IPS-18c (cell line): Measurements from ENCODE around the gene C20orf202.

ENCODE experiments used
- H3K4me3 ChIP-seq: 2 replicates; pipeline ENCODE4 v1.7.0; 2013; ENCODE audit warnings: low read depth, mild to moderate bottlenecking, low read length, moderate library complexity; ENCODE audit not compliant: insufficient read depth
- H3K9me3 ChIP-seq: one replicate; pipeline ENCODE4 v1.6.1; 2013; ENCODE audit warnings: mild to moderate bottlenecking, low read length, moderate library complexity; ENCODE audit not compliant: control insufficient read depth, insufficient read depth

Gene C20orf202

GRCh38 chr20:1178623-1179022 lies 24.6 kb upstream of the C20orf202 start:
- H3K4me3 ChIP-seq = no peak overlapping the region

DNA sequence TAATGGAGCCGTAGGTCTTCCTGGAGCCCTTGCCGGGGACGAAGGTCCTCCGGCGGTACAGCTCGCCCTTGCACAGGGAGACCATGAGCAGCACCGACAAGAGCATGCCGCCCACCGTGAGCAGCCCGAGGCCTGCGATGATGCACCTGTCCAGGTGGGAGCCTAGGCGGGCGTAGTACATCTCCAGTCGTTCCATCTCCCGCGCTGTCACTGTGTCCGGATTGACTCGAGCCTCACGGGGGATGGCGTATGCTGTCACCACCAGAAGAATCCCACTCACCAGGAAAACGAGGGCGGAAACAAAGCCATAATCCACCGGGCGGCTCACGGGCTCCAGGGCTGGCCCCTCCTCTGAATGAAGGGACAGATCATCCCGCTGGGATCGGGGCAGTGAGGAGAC lies 22.3 kb upstream of the C20orf202 start:
- Histone ChIP-seq H3K4me3 (no peak overlapping the region), H3K9me3 (no peaks in the 10 kb centered on the region)

More at GRCh38 chr20:1178623-1179022, 24.6 kb upstream of the C20orf202 start:
- no peaks in the 10 kb centered on the region for H3K9me3 ChIP-seq

- Histone ChIP-seq H3K4me3 (no peak overlapping the region), H3K9me3 (no peaks in the 10 kb centered on the region)
Observed at GRCh38 chr20:1182106-1182505, 21.1 kb upstream of the C20orf202 start.

DNA sequence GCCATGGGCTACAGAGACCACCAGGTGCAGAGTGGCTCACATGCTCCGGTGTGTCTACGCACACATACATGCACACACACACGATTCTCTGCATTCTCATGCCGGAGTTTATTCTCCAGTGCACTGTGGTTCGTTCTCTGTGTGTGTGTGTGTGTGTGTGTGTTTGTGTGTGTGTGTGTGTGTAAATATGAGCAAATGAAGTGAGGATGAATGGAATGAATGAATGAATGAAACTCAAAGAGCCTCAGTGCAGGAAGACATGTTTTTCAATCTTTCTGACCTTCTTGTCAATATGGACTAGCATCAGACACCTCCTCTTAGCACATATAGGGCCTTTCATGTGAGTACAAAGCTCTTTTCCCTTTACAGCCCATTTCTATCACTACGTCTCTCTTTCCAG lies 20.1 kb upstream of the C20orf202 start:
- no peak overlapping the region for H3K4me3 ChIP-seq
- H3K9me3 ChIP-seq = no peaks in the 10 kb centered on the region

DNA sequence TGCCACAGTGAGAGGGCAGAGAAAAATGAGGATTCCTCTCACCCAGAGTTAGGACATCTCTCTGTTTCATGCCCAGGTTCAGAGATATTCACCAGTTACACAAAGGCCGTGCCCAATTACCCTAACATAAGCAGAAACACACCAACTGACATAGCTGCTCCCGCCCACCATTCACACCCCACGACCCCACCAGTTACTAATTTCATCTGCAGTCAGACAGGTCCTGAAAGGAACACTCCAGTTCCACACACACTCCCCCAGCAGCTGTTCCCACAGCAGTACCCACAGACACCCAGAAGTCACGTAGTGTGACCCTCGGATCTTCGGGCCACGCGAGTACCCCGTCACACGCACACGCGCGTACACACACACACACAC lies 19.0 kb upstream of the C20orf202 start:
- Histone ChIP-seq H3K9me3 (no peaks in the 10 kb centered on the region), H3K4me3 (peak overlapping the region; percentile 61; the same call in 1 of the 2 replicates)

DNA sequence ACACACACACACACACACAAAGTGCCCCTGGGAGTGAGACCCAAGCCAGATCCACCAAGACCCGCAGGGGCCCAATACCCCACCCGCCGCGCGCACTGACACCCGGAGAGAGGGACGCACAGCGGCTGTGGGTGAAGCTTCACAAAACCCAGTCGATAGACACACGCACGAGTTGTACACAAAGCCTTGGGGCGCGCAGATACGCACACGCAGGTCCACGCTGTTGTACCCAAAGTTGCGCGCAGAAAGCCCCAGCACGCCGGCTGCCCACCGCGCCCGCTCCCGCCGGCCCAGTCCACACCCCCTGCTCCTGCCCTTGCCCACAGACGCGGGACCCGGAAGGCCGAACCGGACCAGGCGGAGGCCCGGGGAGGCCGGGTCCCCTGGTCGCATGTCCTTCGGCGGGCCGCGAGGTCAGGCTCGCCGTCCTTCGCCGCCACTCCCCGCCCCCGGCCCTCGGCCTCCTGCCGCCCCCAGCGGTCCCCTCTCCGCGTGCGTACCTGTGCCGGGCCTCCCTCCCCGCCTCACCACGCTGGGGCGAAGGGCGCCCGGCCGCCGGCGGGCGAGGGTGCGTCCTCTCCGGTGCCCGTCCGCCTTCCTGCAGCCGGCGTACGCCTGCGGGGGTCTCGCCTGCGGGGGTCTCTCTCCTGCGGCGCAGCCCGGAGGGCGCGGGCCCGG lies 18.5 kb upstream of the C20orf202 start, which contains the start of gene TMEM74B:
TMEM74B (minus strand) TSS at position 344 of the 678 bp plus-strand sequence. CDS start 1,180 bp downstream, outside the sequence.
- Histone ChIP-seq H3K9me3 (no peaks in the 10 kb centered on the region), H3K4me3 (peak within 1 kb of the TSS; percentile 61)

DNA sequence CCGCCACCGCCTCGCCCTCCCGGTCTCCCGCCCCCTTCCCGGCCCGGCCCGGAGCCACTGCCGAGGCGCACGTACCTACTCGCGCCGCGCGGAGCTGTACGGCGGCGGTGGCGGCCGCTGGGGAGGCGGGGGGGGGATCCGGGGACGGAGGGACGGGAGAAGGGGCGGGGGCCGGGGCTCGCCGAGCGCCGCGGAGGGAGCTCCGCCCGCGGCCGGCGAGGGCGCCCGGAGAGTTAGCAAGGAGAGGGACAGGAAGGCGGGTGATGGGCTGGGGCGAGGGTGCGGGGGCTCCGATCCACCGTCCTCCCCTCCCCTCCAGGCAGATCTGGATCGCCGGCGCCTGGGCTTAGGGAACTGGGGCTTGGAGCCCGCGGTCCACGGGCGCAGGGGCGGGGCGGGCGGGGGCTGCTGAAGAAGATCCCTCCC lies 17.9 kb upstream of the C20orf202 start:
- Histone ChIP-seq H3K4me3 (peak overlapping the region; percentile 61), H3K9me3 (no peaks in the 10 kb centered on the region)

DNA sequence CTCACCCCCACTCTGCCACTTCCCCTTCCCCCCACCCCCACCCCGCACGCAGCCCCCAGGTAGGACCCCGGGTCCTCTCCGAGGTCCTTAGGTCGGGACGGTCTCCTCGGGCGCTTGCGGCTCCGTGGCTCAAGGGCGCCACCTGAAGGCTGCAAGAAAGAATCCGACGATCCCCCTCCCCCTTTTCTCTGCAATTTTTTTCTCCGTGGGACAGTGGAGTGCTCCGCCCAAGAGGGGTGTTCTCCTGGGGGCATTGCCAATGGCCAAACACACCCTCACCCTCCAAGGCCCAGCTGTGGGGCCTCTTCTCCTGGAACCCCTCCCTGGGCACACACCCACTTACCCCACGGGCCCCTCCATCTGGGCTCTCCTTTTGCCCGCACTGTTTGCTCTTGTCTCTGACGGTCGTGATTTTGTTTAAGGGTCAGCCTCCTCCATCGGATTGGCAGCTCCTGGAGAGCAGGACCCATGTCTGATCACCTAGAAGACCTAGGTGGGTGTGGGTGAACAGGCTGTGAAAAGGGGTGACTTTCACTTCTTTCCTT lies 17.4 kb upstream of the C20orf202 start:
- Histone ChIP-seq H3K4me3 (peak overlapping the region; percentile 61), H3K9me3 (no peaks in the 10 kb centered on the region)

- H3K9me3 ChIP-seq = no peaks in the 10 kb centered on the region
Observed at GRCh38 chr20:1186367-1186991, 16.8 kb upstream of the C20orf202 start.

DNA sequence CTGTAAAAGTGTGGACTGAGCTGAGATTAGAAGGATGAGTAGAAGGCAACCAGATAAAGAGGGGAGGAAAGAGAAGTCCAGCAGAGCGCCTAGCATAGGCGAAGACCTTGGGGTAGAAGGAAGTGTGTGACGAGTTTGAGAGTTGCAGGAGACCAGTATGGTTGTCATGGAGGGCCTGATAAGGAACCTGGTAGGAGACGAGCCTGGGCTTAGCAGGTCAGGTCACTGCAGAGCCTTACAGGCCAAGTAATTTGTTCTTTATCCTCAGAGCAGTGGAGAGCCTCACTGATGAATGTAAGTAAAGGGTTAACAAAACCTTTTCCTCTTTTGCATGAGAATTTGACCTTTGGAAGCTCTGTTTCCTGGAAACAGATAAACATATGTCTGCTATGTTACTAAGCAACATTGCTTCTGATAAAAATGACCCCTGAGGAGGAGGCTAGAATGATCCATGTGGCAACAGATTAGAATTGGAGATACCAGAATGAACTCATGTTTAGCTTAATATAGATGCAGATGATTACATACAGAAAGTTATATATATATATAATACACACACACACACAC lies 15.6 kb upstream of the C20orf202 start:
- Histone ChIP-seq H3K9me3 (no peaks in the 10 kb centered on the region), H3K4me3 (no peak overlapping the region)

More at GRCh38 chr20:1186367-1186991, 16.8 kb upstream of the C20orf202 start:
- H3K4me3 ChIP-seq = no peak overlapping the region; the same call in 1 of the 2 replicates

- Histone ChIP-seq H3K4me3 (no peak overlapping the region), H3K9me3 (no peaks in the 10 kb centered on the region)
Observed at GRCh38 chr20:1188347-1188746, 14.9 kb upstream of the C20orf202 start.

- H3K9me3 ChIP-seq = no peaks in the 10 kb centered on the region
Observed at GRCh38 chr20:1189827-1190226, 13.4 kb upstream of the C20orf202 start.

GRCh38 chr20:1190847-1191246 lies 12.4 kb upstream of the C20orf202 start:
- no peak overlapping the region for H3K4me3 ChIP-seq
- H3K9me3 ChIP-seq = no peaks in the 10 kb centered on the region

More at GRCh38 chr20:1189827-1190226, 13.4 kb upstream of the C20orf202 start:
- no peak overlapping the region for H3K4me3 ChIP-seq

- no peaks in the 10 kb centered on the region for H3K9me3 ChIP-seq
- H3K4me3 ChIP-seq = no peak overlapping the region
Observed at GRCh38 chr20:1191299-1191698, 12.0 kb upstream of the C20orf202 start.

- H3K9me3 ChIP-seq = no peaks in the 10 kb centered on the region
- H3K4me3 ChIP-seq = no peak overlapping the region
Observed at GRCh38 chr20:1195226-1195625, 8.0 kb upstream of the C20orf202 start.

DNA sequence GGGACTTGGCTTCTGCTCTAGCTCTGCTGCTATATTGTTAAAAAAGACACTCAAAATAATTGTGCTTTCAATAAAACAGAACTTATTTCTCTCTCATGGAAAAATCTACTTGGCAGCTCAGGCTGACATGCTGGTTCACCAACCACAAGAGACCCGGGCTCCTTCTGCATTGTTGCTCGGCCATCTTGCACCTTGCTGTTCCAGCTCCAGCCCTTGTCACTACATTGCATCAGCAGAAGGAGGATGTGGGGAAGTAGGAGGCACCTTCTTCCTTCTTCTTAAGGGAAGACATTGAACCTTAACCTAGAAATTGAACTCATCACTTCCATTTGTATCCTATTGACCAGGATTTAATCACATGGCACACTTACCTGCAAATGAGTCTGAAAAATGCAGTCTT lies 6.6 kb upstream of the C20orf202 start:
- H3K4me3 ChIP-seq = no peak overlapping the region

DNA sequence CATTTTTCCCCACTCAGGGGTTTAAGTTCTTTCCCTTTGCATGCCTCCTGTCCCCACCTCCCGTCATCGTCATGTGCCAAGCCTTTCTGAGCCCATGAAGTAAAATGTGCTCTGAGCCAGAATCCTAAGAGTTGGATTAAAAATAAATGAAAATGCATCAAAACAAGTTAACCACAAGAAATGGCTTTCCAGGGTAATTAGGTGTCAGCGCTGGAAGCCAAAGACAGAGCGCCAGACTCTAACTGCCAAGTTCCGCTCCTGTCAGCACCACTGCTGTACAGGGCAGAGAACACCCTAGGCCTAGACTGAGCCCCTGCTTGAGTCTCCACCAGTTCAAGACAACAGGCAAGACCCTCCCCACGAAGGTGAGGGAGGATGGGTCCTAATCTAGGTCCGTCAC lies 5.5 kb upstream of the C20orf202 start:
- no peaks in the 10 kb centered on the region for H3K9me3 ChIP-seq

More for the DNA sequence above, 6.6 kb upstream of the C20orf202 start:
- H3K9me3 ChIP-seq = no peaks in the 10 kb centered on the region

DNA sequence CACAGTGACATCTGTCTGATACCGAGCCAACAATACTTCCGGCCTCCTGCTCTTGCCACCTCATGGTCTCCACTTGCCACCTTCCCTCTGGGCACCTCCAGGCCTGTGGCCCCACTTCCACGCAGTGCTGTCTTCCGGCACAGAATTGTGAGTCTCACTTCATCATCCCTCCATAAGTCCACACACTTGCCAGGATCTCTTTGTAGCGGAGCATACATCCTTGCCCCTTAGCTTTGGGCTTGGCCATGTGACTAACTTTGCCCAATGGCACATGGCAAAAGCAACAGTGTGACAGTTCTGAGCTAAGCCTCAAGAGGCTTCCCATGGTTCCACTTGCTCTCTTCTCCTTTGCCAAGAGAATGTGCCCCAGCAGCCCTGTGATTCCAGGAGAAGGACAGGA lies 4.5 kb upstream of the C20orf202 start:
- Histone ChIP-seq H3K4me3 (no peak overlapping the region), H3K9me3 (no peaks in the 10 kb centered on the region)

More for the DNA sequence above, 5.5 kb upstream of the C20orf202 start:
- no peak overlapping the region for H3K4me3 ChIP-seq
